NCI-H2196 treated with DMSO at 0.1 percent for 48 hours (cell line): ENCODE measurements around the gene KATNBL1.

Experiments
- DNase-seq: peaks from one replicate; lab custom pipeline; 2025; ENCODE audit not compliant: unreplicated experiment; lab: John Stamatoyannopoulos, UW

KATNBL1 gene

GRCh38 chr15:34209421-34210282 is at the start of gene KATNBL1:
Gene KATNBL1 (minus strand): TSS chr15:34210096. CDS start chr15:34163676, 46,420 bp downstream.
- peak; percentile 50 for DNase-seq

GRCh38 chr15:34259566-34259965 is 49.7 kb upstream of the KATNBL1 start:
- no peak for DNase-seq

GRCh38 chr15:34258151-34258550 is 48.3 kb upstream of the KATNBL1 start:
- DNase-seq, result no peak

GRCh38 chr15:34252545-34252944 is 42.6 kb upstream of the KATNBL1 start:
- DNase-seq, result no peak

GRCh38 chr15:34248190-34248589 is 38.3 kb upstream of the KATNBL1 start:
- no peak for DNase-seq

GRCh38 chr15:34246276-34246976 is 36.5 kb upstream of the KATNBL1 start:
- no peak for DNase-seq

- no peak for DNase-seq
Observed at GRCh38 chr15:34243226-34243625, 33.3 kb upstream of the KATNBL1 start.

- DNase-seq, result no peak
Observed at GRCh38 chr15:34242331-34242710, 32.4 kb upstream of the KATNBL1 start.

- DNase-seq, result no peak
Observed at GRCh38 chr15:34241376-34242330, 31.8 kb upstream of the KATNBL1 start.

GRCh38 chr15:34240537-34240936 is 30.6 kb upstream of the KATNBL1 start:
- no peak for DNase-seq

- no peak for DNase-seq
Observed at GRCh38 chr15:34239151-34239808, 29.4 kb upstream of the KATNBL1 start.

- DNase-seq, result no peak
Observed at GRCh38 chr15:34233614-34234013, 23.7 kb upstream of the KATNBL1 start.

GRCh38 chr15:34223904-34224596 is 14.2 kb upstream of the KATNBL1 start:
- DNase-seq, result no peak

- no peak for DNase-seq
Observed at GRCh38 chr15:34217587-34218225, 7.8 kb upstream of the KATNBL1 start.

GRCh38 chr15:34216527-34217270 is 6.8 kb upstream of the KATNBL1 start:
- DNase-seq, result no peak

GRCh38 chr15:34214135-34214534 is 4.2 kb upstream of the KATNBL1 start:
- DNase-seq, result no peak

GRCh38 chr15:34213690-34214089 is 3.8 kb upstream of the KATNBL1 start:
- DNase-seq, result no peak

GRCh38 chr15:34206011-34206410 is 3.9 kb downstream of the KATNBL1 start:
- no peak for DNase-seq

GRCh38 chr15:34203936-34204335 is 6.0 kb downstream of the KATNBL1 start:
- DNase-seq, result no peak
